OCI-LY7 (cell line): ENCODE data around the gene DHRS4L2.
"Not testable (repeated sequence)": the region's sequence is repeated elsewhere in the genome, so short reads cannot be mapped to it uniquely, and the experiment has no call there.

Source experiments
- CTCF ChIP-seq: fragments of 200-600 bp; sonication (generic); conservative IDR thresholded peaks from 2 replicates; pipeline ENCODE4 v1.5.1; 2014; ENCODE audit warnings: mild to moderate bottlenecking, antibody characterized with exemption, low read length, moderate library complexity, mixed read lengths
- EZH2phosphoT487 ChIP-seq: fragments of 200-600 bp; sonication (generic); IDR thresholded peaks from 2 replicates; pipeline ENCODE4 v1.6.1; 2018; ENCODE audit warnings: low read depth, borderline replicate concordance, mild to moderate bottlenecking, mixed run types, antibody characterized with exemption, low read length, moderate library complexity, mixed read lengths

DNA sequence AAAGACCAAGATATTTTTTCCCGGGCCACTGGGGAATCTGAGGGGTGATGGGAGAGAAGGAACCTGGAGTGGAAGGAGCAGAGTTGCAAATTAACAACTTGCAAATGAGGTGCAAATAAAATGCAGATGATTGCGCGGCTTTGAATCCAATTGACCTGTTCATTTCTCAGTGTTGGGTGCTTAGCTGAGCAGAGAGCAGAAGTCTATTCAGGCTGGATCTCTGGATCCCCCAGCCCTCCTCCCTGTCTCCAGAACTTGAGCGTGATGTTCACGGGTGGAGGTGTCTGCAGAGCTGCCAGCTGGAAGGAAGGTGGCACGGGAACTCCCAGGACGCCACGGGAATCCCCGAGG lies 19.6 kb upstream of the DHRS4L2 start:
- TF ChIP-seq CTCF, EZH2phosphoT487: not testable (repeated sequence)
